Cardiac muscle cell (in vitro differentiated cells and primary cell): ENCODE data around the gene NANOS3. TPM values are rescaled to one million over a fixed set of nuclear protein-coding genes. Genes with fewer than 3 reads are reported as not detected.

Source experiments
- DNase-seq, 2 donors: peaks; one replicate each; pipeline versions ENCODE4 v3.0.0 to v3.0.0-alpha.2; 2010 to 2017; ENCODE audit warnings: low read depth in 1 of 2, low spot score in 1 of 2
- H3K27ac ChIP-seq: fragments of 200-600 bp; sonication (generic); 2 replicates; pipeline ENCODE4 v1.5.1; 2016
- H3K27me3 ChIP-seq: fragments of 200-600 bp; sonication (generic); 2 replicates; pipeline ENCODE4 v1.6.0; 2016; ENCODE audit warnings: control low read depth
- H3K36me3 ChIP-seq: fragments of 200-600 bp; sonication (generic); 2 replicates; pipeline ENCODE4 v1.5.1; 2016; ENCODE audit warnings: control low read depth
- H3K4me1 ChIP-seq: fragments of 200-600 bp; sonication (generic); 2 replicates; pipeline ENCODE4 v1.8.1; 2017; ENCODE audit warnings: low read depth, mild to moderate bottlenecking, mixed run types
- H3K4me3 ChIP-seq: fragments of 200-600 bp; sonication (generic); 2 replicates; pipeline ENCODE4 v1.5.1; 2016; ENCODE audit warnings: mild to moderate bottlenecking
- H3K9me3 ChIP-seq: fragments of 200-600 bp; sonication (generic); 2 replicates; pipeline ENCODE4 v1.5.1; 2017; ENCODE audit warnings: low read depth, mild to moderate bottlenecking, control low read depth
- CTCF ChIP-seq: IDR thresholded peaks from 2 replicates; pipeline ENCODE4 v1.5.1; 2012; ENCODE audit warnings: low read depth, mild to moderate bottlenecking, low read length
- polyA plus RNA-seq: library from polyadenylated mRNA; unstranded; fragments of >200 nt; fragmentation: Nextera tagmentation; extraction: Ambion mirVana; gene quantifications from 2 replicates; pipeline ENCODE4 v1.2.1, GENCODE V29; 2016
- total RNA-seq: library from RNA; depleted of rRNA; stranded (reverse); fragments of >200 nt; gene quantifications from 2 replicates; pipeline ENCODE4 v1.2.3, GENCODE V29; 2016

The NANOS3 gene
- total and polyA plus RNA-seq, 2 experiments from 2014 or later: 0.86 to 2.0 TPM

- H3K36me3 ChIP-seq: no peaks in the 10 kb centered on the region
- H3K9me3 ChIP-seq: no peaks in the 10 kb centered on the region
- no peak for TF ChIP-seq CTCF
- H3K27me3 ChIP-seq: no peaks in the 10 kb centered on the region
- no peaks in the 10 kb centered on the region for H3K4me1 ChIP-seq
- DNase-seq: no peak
- H3K27ac ChIP-seq: no peak overlapping the region
- H3K4me3 ChIP-seq: no peak overlapping the region
These were observed 23.1 kb downstream of the NANOS3 start for GRCh38 chr19:13899912-13900584.

GRCh38 chr19:13902993-13903555 lies 26.1 kb downstream of the NANOS3 start:
- H3K4me1 ChIP-seq: peaks cover 4% of the 10 kb centered on the region
- no peaks in the 10 kb centered on the region for H3K27me3 ChIP-seq
- H3K27ac ChIP-seq: no peak overlapping the region
- no peaks in the 10 kb centered on the region for H3K36me3 ChIP-seq
- H3K4me3 ChIP-seq: no peak overlapping the region
- DNase-seq: peak in 1 of 2 donors; percentile 15
- peak; percentile 38 for TF ChIP-seq CTCF
- no peaks in the 10 kb centered on the region for H3K9me3 ChIP-seq

GRCh38 chr19:13905634-13906520 lies 28.9 kb downstream of the NANOS3 start, which contains the start of the genes BRME1 and CC2D1A:
Gene BRME1, minus strand, starts transcription at chr19:13906117. Its CDS starts 1,225 bp downstream, at chr19:13904892.
Gene CC2D1A, plus strand, starts transcription at chr19:13906201. Its CDS starts 241 bp downstream, at chr19:13906442.
- TF ChIP-seq CTCF: no peak
- Histone ChIP-seq H3K9me3 (no peaks in the 10 kb centered on the region), H3K4me3 (peak within 1 kb of the TSS; percentile 80), H3K27me3 (no peaks in the 10 kb centered on the region), H3K36me3 (peaks cover 6% of the 10 kb centered on the region), H3K27ac (no peak within 1 kb of the TSS), H3K4me1 (peaks cover 4% of the 10 kb centered on the region)
- peak; percentile 87 to 91 for DNase-seq

GRCh38 chr19:13906521-13906904 lies 29.6 kb downstream of the NANOS3 start:
- no peak overlapping the region for H3K27ac ChIP-seq
- H3K4me3 ChIP-seq: peak overlapping the region; percentile 80
- H3K36me3 ChIP-seq: peaks cover 6% of the 10 kb centered on the region
- H3K27me3 ChIP-seq: no peaks in the 10 kb centered on the region
- H3K9me3 ChIP-seq: no peaks in the 10 kb centered on the region
- DNase-seq: no peak
- TF ChIP-seq CTCF: no peak
- peaks cover 4% of the 10 kb centered on the region for H3K4me1 ChIP-seq

GRCh38 chr19:13906910-13907309 lies 30.0 kb downstream of the NANOS3 start:
- H3K9me3 ChIP-seq: no peaks in the 10 kb centered on the region
- peak overlapping the region; percentile 80 for H3K4me3 ChIP-seq
- no peak for DNase-seq
- peaks cover 4% of the 10 kb centered on the region for H3K4me1 ChIP-seq
- peaks cover 6% of the 10 kb centered on the region for H3K36me3 ChIP-seq
- no peaks in the 10 kb centered on the region for H3K27me3 ChIP-seq
- H3K27ac ChIP-seq: no peak overlapping the region
- no peak for TF ChIP-seq CTCF
